Hematopoietic multipotent progenitor cell treated with erythropoietin and hydrocortisone succinate and interleukin-3 and kit ligand, for 15 days (in vitro differentiated cells): ENCODE data around the gene AMBP.

Experiments
- DNase-seq: peaks from one replicate; pipeline ENCODE4 v3.0.0-alpha.2; 2015; ENCODE audit warnings: low spot score

Gene AMBP

DNA sequence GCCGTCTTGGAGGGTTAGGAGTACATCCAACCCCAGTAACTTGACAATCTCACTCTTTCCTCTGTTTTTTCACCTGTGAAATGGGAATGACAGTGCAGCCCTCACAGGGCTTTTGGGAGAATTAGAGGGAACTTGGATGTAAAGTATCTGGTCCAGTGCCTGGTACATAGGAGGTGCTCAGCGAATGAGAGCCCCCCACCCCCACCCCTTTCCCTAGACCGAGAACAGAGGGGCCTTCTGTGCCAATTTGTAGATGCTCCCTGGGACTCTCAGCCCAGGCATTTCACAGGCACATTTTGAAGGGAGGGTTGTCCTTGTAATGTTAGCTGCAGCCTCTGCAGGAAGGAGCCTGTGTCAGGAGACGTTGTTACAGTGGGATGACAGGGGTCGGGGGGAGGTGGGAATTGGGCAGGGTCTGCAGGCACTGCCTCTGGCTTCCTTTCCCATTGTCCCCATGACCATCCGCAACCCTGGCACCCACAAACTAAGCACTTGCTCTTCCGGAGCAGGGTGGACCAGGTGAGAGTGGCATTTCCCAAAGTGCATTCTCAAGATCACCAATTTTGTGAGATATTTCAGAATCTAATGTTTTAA, 47.0 kb downstream of the AMBP start:
- no peak for DNase-seq

DNA sequence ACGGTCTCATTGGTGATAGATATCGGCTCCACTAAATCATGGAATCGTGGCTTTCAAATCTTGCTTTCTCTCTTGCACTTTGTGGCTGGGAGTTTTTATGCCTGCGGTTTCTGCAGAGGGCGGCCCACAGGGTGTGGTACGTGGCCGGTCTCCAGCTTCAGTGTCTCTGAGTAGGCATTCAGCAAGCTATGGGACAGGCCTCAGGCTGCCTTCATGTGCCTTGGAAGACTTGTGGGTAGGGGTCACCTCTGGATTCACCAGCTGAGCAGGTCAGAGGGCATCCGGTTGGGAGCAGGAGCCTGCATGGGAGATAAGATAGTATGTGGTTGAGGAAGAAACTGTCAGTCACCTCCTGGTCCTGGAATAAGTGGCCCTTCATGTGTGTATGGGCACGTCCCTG, 47.7 kb downstream of the AMBP start:
- DNase-seq: no peak

DNA sequence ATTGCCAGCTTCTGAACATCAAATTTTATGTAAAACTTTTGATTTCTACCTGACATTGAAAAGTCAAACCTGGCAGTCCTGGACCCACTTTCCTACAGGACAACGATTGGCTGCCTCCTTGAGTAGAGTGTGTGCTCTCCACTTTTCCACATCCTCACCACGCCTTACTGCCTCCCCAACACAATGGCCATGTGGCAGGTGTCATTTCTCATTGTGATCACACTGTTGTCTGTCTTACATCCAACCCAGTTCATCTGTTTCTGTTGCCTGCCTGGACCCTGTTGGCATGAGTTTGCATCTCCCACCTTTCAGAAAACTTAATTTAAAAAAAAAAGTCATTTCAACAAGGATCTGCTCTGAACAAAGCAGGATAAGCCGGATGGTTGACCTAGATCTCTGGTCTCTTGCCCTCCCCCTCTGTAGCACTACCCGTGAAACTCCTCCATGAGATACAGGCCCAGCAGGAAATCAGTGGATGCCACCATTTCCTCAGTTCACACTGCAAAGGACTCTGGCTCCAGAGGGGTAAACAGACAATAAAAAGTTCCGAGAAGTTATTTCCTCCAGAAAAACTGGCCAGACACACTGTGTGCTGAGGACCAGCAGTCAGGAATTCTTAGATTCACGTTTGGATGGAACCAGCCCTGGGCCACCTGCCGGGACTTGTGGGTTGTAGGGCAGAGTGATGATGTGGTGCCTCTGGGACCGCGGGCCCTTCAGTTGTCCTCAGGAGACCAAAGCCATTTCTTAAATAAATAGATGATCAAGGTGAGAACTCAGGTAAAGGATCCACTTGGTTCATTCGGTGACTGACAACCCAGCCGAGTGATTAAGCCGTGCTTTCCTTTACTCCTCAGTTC, 48.6 kb downstream of the AMBP start:
- DNase-seq: no peak

DNA sequence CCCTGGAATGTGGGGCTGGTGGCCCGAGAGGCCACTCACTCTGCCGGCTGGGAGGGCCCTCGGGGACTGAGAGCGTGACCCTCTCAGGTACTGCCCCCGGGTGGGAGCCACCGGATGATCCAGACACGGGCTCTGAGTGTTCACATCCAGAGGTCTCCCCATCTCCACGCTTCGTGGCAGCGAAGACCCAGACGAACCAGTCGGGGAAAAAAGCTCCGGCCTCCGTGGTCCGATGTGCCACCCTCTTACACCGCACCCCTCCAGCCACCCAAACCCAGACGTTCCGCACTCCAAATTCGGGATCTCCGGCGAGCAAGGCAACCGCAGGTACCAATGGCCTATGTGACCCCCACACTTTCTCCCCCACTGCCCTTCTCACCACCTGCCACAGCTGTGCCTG, 49.5 kb downstream of the AMBP start:
- no peak for DNase-seq

DNA sequence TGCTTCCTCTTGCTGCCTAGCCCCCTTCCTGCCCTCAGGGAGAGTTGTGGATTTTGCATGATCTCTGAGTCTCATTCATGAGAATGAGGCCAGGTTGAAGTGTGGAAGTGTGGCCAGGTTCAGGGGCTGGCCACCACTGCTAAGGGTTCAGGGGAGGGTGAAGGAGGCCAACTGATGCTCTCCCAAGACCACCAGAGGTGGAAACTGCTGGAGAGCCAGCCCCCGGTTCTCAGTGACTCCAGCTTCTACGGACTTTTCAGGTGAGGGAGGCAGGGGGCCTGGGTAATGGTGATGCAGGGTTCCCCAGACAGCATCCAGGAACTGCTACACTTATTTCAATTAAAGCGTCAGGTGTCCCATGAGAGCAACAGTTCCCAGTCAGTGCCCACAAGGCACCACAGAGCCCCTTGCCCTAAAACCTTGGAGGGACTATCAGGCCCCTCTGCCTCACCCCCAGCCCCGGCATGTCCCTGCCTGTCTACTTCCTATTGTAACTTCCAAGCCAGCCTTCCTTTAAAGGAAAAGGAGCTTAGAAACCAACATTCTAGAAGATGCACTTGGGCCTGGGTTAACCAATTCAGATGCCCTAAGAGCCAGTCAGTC, 50.1 kb downstream of the AMBP start:
- DNase-seq: no peak

DNA sequence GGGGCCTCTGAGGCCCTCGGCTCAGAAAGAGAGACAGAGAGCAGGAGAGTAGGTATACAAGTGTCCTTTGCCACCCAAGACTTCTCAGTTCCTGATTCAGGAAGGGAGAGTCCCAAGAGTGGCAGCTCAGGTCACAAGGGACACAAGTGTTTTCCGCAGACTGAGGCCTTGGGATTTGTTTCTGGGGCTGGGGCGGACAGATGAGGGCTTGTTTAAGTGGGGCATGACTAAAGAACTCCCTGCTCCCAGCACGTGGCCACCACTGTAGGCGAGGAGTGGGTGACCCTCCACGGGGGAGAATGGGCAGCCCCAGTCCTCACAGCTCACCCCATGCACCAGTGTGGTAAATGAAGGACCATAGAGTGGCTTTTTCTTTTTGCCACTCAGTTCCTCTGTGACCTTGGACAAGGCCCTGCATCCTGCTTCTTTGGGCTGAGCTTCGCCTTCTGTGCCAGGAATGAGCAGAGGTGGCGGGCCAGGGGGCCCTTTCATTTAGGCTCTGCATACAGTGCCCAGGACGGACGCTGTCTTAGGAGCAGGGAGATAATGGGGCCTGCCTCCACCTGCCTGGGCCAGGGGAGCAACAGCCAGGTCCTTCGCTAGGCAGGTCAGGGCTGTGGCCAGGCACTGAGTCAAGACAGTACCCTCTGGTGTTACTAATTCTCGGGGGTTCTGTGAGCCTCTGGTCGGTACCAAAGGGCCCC, 50.8 kb downstream of the AMBP start:
- DNase-seq: no peak

DNA sequence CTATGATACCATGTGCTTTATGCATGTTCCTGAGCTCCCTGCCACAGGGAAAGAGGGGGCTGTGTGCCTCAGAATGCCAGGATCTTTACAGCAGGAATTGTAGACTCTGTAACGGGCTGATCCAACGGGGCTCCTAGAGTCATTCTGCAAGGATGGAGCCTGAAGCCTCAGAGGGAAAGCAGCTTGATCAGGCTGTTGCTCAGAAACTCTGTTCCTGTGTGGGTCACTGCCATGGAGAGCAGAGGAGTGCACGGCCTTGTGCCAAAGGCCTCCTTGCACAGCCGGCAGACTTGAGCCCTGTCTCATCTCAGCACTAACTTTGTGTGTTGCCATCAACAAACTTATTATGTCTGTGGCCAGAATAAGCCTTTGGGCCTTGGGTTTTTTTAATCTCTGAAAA, 51.8 kb downstream of the AMBP start:
- DNase-seq: no peak

DNA sequence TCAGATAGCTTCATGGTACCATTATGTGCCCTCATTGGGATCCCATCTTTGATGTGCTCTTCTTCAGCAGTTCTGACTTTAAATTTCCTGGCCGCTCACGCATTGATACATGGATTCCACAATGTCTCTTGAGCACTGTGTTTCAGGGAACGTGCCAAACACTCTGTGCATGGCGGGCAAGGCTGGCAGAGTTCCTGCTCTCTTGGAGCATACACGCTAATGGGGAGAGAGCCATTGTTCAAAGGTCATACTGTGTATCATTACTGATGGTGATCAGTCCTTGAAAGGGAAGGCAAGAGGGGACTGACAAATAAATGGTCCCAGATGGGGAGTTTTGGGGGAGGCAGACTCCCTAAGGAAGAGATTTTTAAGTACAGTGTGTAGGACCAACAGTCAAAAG, 52.3 kb downstream of the AMBP start:
- no peak for DNase-seq

DNA sequence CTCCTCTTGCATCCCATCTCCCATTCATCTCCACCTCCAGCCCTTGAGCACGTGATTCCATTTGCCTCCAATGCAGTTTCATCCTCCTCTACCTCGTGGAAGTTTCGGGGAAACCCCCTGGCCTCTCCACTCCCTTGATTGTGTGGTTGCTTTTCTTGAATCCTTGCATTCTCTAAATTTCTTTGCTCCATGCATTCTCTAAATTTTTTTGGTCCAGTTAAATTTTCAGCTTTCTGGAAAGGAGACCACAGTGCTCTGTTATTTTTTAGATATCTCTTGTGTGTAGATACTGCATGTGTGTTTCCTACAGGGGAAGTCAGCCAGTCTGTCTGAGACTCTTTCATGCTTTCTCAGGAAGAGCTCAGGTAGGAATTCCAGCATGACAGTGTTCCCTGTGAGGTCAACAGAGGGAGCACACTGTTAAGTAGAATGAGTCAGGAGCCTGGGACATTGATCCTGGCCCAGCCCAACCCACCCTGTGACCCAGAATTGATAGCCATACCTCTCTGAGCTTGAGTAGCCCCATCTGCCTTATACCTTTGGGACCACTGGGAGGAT, 52.8 kb downstream of the AMBP start:
- no peak for DNase-seq

DNA sequence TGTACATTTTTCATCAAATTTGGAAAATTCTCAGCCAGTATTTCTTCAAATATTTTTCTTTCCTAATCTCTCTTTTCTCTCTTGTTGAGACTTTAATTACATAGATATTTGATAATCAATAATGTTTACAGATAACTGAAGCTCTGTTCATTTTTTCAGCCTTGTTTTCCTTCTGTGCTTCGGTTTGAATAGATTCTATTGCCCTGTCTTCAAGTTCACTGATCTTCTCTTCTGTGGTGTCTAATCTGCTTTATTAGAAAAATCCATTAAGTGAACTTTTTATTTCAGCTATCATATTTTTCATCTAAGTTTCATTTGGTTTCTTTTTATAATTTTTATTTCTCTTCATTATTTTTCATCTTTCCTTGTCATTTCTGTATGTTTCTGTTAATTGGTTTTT, 54.1 kb downstream of the AMBP start:
- DNase-seq: no peak

DNA sequence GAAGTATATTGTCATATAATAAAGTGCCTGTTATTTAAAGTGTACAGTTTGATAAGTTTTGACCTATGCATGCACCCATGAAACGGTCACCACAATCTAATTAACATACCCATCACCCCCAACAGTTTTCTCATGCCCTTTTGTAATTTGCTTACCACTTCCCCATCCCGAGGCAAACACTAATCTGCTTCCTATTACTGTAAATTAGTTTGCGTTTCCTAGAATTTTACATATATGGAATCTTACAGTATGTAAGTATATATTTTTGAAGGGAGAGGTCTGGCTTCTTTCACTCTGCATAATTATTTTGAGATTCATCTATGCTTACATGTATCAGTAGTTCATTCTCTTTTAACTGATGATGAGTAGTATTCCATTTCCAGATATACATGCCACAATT, 56.5 kb downstream of the AMBP start:
- no peak for DNase-seq

DNA sequence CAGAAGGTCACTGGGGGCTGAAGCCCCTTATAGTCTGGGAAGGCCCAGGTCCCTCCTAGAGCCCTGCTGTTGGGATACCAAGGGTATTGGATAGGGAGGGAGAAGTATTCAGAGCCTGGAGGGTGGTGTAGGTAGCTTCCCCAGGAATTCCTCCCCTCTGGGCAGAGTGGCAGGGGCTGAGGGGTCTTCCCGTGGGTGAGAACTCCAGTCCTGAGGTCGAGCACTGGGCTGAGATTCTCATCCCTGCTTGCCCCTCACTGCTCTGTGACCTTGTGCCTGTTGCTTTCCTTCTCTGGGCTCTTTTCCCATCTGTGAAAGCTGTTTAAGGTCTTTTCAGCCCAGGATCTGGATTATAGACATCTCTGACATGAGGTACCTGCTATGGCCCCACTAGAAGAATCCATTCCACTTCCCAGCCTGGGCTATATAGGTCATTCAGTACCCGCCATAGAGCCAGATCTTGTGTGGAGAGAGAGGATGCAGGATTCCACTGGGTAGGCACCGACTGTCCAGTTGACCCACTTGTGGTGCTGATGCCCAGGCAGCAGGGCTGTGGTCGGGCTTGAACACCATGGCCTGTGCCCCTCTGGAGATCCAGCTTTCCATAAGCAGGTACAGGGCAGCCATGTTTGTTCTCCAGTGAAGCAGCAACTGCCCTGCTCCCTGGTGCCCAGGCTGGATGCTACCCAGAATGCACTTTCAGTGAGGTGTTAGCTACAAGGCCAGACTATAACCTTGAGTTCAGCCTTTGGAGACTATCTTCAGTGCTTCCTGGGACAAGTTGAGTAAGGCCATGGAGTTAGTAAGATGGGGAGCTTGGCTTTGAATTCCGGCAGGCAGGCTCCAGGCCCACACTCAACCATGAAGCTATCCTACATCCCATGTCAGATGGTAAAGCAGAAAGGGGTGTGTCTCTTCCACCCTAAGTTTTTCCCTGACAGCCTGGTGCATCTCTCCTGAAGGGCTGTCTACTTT, 60.1 kb downstream of the AMBP start:
- no peak for DNase-seq

DNA sequence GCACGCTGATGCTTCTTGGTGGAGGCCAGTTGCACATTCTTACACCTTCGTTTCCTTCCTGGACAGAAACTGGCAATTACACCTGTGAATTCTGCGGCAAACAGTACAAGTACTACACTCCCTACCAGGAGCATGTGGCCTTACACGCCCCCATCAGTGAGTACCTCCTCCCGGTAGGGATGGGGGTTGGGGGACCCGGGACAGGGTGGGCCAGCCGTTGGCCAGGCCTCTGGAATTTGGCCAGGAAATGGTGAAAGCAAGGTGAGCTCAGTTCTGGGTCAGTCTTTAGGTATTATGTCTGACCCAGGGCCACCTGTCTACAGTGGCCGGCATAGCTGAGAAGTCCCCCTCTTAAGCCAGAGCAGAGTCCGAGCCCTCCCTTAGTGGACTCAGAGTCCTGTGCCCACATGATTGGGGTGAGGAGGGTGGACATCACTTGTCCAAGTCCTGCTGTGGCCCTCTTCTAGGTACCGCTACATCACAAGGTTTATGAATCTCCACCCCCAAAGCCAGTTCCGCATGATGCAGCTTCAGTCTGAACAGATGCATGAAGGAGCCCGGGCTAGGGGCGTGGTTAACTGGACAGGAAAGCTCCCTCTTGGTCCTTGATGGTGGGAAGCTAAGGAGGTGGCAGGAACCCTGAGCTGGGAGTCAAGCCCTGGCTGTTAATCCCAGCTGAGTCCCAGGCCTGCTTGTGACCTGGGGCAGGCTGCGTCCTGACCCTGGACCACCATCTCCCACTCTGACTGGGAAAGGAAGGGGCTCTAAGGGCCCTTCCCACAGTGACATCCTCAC, 61.3 kb downstream of the AMBP start:
- DNase-seq: no peak

DNA sequence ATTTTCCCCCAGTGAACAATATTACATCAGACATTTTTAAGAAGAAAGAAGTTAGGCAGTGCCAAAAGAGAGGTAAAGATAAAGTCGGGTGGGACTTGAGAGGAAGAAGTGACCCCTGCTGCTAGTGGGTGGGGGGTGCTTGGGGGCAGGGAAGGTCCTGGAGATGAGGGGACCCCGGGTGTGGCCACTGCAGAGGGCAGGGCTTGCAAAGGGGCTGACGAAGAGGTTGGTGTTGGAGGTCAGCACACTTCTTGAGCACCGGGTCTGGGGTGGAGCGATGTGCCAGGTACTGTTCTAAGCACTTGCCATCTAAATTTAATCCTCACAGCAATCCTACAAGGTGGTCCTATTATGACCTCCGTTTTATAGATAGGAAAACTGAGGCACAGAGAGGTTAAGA, 62.0 kb downstream of the AMBP start:
- DNase-seq: no peak

DNA sequence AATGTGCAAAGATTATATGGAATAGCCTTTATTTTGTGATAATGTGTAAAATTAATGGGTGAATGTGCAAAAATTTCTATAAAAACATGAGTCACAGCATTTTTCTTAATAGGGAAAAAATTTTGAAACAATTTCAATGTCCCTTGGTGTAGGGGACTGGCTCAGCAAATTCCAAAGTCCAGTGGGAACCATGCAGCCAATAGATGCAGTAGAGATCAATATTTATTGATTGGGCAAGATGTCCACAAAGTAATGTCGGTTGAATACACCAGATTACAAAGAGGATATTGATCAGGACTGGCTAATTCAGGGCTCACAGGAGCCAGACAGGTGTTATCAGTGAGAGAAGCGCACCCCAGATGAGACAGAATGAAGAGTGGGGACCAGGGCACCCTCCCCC, 62.5 kb downstream of the AMBP start:
- no peak for DNase-seq

DNA sequence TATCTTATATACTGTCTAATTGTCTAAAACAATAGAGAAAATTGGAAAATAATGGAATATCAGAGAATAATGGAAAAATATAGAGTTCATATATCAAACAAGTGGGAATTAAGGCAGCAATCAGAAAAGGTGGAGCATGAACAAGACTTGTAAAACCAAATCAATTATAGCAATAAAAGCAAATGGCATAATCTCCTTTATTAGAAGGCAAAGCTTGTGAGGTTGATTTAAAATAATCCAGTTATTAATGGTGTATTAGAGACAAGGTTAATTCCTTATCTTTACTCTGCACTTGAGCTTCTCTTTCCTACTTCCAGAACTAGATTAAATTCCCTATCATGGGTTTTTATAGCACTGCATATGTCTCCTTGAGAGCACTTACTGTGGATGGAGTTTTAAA, 64.1 kb downstream of the AMBP start:
- no peak for DNase-seq

DNA sequence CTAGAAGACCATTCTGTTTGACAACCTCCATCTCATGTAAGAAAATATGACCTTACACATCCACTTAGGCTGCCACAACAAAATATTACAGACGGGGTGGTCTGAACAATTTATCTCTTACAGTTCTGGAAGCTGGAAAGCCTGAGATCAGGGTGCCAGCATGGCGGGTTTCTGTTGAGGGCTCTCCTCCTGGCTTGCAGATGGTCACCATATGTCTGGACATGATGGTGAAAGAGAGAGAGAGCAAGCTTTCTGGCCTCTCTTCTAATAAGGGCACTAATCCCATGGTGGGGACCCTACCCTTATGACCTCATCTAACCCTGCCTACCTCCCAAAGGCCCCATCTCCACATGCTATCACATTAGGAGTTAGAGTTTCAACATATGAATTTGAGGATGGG, 66.0 kb downstream of the AMBP start:
- DNase-seq: no peak

DNA sequence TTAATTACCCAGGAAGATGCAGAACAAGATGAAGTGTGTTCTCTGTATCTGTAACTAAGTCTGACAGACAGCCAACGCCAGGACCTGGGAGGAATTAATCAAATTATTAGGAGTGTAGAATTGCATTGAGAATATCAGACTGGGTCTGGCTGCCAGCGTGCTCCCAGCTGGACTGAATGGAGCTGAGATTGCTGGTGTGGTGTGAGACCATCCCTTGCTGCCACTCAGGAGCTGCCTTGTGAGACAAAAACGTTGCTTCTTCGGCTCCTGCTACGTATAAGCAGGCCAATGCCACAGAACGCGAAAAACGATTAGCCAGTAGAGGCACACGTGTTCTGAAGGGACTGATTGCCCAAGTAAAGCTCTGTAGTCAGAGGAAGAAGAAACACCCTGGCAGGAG, 66.8 kb downstream of the AMBP start:
- no peak for DNase-seq
